HCEC 1CT (cell line): ENCODE data around the gene ZNF438.
A peak's percentile ranks its signal among the peaks of the same experiment; 100 is the strongest.

Source experiments
- DNase-seq: peaks from one replicate; pipeline ENCODE4 v3.0.0-alpha.2; 2017

ZNF438 gene

GRCh38 chr10:30842185-30842584, 189.5 kb downstream of the ZNF438 start:
- no peak for DNase-seq

DNA sequence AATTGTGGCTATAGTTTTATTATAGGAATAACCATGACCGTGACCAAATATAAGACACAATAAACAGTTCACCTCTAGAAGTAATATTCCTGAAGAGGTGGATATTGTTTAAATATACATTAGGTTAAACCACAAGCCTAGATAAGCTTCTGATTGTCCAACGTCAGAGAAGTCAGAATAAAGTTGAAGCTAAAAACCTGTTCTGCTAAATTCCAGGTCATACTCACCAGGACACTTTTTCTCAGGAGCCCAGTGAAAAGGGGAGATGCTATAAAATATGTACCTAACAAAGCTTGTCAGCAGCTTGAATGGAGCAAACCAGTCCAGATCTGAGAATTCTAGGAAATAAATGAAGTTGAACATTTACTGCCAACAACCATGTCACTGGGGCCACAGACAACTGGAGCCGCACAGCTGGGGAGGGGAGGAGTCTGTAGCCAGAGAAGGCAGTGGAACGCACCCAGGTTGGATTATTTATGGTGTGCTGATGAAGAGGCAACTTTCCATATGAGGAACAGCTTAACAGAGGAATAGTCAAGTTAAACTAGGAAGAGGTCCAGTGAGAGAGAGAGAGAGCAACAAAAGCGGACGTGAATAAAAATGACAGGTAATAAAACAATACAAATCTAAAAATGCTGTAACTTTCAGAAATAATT, 191.1 kb downstream of the ZNF438 start:
- DNase-seq, result no peak

GRCh38 chr10:30839652-30840051, 192.0 kb downstream of the ZNF438 start:
- no peak for DNase-seq

- DNase-seq, result no peak
Measured at GRCh38 chr10:30836406-30836805, 195.3 kb downstream of the ZNF438 start.

DNA sequence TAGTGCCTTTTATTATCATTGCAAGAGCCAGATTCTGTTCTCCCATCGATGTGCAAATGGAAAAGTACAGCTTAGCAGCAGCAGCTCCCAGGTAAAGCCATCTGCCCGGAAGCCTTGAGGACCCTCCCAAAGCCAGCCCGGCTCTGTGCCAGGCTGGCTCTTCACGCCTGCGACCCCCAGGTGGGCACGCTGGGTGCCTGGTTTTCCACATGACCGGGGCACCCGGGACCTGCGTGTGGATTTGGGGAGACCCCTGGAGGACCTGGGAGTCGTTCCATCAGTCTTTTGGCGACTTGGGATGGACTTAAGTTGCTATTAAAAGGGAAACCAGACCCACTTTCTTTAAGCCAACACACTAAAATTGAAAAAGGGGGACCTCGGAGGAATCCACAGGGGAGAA, 196.5 kb downstream of the ZNF438 start:
- DNase-seq, result no peak

DNA sequence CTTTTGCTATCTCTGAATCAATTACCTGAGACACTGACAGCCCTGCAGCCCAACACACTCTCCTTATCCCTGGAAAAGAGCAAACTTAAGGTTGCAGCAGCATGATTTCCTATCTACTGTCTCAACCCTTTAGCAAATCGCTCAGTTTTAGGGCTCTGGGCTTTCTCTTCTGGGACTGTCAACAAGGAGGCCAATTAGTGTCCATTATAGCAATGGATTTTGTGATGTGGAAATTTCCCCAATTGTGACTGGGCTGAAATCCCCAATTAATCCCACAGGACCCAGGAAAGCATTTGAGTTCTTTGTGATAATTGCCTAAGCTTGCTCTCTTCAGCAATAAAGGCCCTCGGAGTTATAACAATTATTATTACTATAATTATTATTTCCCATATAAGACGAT, 197.0 kb downstream of the ZNF438 start:
- no peak for DNase-seq

DNA sequence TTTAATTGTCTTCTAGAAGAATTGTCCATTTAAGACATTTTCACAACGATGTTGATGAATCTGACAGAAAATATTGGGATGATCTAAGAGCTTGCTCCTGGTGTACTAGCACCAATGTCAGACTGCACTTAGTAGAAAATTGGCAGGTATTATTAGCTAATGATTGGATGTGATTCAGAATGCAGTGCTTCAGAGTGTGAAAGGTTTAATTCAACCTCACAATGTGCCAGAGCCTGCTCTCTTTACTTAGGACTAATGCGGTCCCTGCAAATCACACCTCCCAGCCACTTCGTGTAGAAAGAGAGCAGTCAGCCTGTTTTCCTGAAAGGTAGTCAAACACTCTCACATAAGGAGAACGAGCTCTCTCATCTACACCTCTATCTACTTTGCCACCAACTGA, 197.5 kb downstream of the ZNF438 start:
- no peak for DNase-seq

GRCh38 chr10:30833628-30833970, 198.1 kb downstream of the ZNF438 start:
- DNase-seq, result no peak

DNA sequence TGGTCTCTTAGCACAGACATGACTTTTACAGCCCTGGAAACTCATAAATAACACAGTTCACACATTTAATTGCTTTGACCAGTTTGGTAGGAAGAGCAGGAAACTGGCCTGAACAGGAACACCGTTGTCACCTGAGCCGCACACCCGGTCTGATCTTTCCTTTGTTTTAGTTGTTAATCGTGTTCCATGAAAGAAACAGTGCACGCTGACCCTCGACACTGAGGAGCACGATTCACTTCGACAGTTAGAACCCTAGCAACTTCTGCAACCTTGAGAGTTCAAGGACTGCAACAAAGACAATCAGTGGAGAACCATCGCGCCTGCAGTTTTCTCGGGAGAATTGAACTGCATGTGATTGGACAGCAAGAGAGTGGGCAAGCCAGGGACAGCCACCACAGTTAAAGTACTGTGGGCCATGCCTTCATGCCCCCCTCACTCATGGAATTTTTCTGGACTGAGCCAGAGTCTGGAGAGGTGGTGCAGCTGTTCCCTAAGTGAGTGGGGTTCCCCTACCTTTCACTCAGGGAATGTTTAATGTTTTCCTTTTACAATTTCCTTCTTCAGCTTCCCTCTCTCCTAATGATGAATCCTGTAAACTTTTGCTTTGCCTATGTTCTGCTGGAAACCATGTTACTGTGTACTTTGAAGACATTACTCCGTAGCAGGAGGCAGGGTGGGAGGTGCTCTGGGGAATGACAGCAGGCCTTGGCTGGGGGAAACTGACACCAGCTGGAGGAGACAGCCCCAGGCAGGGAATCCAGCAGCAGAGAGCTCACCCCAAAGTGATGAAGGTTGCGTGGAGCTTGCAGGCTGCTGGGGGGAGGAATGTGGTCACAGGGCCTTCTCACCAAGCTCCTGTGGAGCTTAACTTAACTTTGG, 198.7 kb downstream of the ZNF438 start:
- no peak for DNase-seq

DNA sequence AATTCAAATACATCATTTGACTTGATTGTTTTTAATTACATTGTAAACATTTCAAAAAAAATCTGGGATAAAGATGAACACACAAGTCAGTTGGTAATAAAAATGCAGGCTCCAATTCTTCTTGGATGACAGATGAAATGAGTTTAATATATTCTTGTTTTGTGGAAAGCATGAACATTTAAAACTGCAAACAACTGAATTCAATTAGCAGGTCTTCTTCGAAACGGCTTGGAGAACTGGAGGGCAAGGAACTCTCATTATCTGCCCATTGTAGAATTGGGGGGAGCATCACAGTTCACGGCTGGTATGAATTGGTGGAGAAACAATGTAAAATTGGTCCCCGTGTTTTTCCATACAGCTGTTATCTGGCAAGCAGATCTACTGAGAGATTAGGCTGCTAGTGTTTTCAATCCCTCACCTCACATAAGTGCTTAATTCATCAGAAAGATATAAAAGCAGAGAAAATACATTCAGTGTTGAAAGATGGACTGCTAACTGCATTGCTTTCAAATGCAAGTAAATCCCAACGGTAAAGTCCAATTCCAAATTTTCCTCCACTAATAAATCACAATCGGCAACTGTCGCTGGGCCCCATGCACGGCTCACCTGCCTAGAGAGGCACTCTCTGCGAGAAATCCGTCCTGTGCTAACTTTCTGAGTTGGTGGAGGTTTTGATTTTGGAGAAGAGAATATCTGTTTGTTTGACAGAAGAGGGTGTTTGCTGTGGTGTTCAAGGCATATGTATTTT, 199.5 kb downstream of the ZNF438 start:
- DNase-seq, result no peak

DNA sequence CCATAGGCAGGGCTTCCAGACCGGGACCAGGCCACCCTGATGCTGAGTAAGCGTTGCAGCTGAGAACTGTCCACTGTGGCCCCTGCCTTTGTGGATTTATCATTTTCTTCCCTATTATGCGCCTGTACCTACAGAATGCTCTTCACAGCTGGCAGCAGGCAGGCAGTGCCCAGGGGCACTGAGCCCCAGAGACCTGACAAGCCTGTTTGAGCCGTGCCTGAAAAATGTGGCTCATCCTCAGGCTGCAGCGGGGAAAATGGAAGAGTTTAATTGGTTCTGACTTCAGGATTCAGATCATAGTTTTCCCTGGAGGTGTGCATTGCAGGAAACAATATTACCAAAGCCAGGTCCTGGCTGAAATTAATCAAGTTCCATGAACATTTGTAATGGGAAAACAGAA, 200.2 kb downstream of the ZNF438 start:
- no peak for DNase-seq

DNA sequence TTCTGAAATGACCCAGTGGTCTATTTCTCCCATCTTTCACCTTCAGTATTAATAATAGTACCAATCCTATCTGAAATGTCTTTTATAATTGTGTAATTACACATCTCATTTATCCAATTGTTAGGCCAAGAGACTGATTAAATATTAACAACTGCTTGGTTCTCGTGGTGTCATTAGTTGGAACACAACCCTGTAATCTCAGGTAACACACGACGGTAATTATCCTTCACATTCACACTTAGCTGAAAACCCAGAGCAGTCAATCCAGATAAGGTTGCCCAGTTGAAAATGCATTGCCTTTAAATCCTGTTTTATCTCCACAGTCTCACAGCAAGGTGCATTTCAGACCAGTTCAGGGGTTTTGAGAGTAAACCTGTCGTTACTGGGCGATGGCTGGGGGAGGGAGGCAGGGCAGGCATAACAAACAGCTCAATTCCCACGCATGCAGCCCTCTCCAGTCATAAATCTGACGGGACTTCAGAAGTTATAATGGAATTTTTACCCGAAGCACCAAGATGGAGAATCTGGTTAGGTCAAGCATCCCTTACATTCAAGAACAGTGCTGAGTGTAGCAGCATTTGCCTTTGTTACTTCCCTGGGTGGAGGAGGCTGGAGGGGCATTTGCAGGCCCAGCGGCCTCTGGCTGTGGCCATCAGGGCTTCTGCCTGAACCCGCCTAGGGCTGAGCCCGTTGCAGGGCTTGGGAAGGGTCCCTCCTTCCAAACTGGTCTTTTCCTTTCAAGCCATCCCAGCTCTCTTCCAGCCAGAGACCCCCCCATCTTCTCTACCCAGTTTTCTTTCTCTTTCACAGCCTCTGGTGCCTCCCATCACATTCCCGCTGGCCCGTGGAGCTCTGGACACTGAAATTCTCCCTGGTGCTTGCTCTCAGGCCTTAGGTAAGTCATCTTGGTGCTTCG, 201.1 kb downstream of the ZNF438 start:
- no peak for DNase-seq

DNA sequence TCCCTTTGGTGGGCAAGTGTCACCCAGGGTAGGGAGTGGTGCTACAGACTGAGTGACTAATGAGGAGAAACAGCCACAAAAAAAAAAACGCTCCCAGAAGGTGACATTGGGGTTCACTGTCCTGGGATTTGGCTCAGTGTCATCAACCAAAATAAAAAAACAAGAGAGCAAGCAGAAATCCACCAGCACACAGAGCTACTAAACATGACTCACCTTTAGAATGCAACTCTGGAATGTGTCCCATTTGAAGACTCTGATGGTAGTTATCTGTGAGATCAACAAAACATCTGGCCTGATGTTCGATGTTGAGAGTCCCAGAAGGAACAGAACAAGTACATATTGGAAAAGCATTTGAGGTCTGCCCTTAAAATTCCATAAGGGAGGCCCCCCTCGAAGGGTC, 201.8 kb downstream of the ZNF438 start:
- peak; percentile 79 for DNase-seq

DNA sequence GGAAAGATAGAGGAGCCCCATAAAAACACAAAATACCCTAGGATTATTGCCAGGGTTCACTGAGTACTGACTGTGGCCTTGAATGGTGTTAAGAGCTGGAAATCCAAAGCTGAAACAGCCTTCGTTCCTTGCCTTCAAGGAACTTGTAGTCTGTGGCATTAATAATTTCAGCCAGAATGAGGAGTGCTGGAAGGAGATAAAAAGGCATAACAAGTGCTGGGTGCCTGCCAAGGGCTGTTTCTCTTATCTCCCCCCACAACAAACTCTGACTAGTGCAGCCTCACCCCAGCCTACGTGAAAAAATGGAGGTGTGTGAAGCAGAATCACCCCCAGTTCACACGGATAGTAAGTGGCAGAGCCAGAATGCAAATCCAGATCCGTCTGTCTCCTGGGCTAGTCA, 203.0 kb downstream of the ZNF438 start:
- no peak for DNase-seq

GRCh38 chr10:30828164-30828563, 203.5 kb downstream of the ZNF438 start:
- DNase-seq, result no peak

DNA sequence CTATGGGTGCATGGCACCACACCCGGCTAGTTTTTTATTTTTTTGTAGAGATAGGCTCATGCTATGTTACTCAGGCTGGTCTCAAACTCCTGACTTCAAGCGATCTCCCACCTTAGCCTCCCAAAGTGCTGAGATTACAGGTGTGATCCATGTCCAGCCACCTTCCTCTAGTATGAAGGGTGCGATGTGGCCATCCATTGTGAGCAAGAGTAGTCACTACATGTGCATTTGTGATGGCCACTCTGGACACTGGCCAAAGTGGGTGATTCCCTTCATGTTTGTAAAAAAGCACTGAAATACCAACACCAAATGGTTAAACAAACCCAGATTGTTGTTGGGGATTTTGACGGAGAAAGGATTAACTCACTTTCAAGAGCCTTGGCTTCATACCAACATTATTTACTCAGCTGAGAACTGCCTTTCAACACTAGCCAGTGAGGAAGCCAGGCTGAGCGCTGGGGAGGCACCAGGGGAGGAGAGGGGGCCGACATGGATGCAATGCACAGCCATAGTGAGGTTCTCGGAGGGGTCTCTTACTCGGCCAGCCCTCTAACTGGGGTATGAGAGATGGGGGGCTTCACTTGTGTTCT, 204.0 kb downstream of the ZNF438 start:
- DNase-seq, result peak; percentile 46

- no peak for DNase-seq
Measured at GRCh38 chr10:30826679-30827078, 205.0 kb downstream of the ZNF438 start.

- no peak for DNase-seq
Measured at GRCh38 chr10:30825495-30825894, 206.2 kb downstream of the ZNF438 start.

DNA sequence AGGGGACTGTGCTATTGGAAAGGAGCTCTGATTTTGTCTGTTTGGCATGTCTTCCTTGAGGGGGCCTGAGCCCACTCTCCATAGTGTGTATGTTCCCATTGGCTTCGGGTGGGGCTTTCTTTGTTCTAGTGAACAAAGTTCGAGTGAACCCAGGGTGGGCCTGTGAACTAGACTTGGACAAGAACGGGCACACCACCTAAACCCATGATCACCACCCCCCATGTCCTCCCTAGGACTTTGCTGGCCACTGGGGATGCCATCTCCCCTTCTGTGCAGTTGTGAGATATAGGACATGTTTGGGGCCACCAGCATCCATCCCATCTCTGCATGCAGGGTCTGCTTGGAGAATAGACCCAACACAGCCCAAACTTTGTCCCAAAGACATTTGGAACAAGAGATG, 206.6 kb downstream of the ZNF438 start:
- no peak for DNase-seq

DNA sequence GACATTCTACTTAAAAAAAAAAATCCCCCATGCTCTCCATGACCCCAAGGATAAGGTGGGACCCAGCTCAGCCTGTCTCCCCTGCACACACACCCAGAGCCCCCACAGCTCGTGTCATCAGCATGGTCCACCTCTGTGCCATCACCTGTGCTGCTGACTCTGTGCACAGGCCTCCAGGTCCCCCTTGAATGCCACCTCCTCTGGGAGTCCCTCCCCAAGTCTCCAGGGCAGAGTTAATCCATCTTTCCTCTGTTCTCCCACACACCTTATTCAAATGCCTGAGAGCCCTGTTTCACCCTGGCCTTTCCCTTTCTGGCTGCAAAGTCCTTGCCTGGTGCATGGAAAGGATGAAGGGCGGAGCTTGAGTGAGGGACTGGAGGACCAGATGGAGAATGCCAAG, 208.0 kb downstream of the ZNF438 start:
- no peak for DNase-seq

DNA sequence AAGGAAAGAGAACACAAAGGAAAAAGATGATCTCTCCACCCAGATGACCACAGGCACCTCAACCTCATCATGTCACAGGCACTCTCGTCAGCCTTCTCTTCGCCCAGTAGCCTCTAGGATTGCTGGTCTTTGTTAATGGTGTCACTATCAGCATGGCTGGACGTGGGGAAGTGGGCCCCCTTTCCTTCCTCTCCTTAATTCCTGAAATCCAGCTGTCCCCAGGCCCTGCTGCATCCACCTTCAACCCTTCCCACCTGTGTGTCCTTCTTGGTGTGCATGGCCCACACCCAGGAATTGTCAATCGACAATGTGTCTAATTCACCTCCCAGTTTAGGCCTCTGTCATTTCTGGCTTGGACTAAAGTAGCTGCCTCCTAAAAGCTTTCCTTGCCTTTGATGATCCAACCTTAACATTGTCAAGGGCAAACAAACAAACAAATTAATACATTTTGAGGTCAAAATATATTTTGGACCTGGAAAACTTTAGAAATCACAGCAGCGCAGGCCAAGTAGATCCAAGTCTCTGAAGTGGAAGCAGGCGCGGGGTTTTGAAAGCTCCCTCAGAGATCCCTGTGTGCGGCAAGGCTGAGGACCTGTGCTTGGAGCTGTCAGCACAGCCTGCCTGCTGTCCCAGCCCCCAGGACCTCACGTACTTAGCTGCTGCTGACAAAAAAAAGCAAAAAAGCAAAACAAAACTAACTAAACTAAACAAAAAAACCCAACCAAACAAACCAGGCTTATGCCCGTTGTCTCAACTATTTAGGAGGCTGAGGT, 208.8 kb downstream of the ZNF438 start:
- DNase-seq, result no peak
